ENCODE results near the gene KIF4A.

The KIF4A gene

GRCh38 chrX:70444946-70445656 lies 155.2 kb downstream of the KIF4A start:
- DNase-seq: no peak

GRCh38 chrX:70445951-70446350 lies 156.0 kb downstream of the KIF4A start:
- no peak for DNase-seq

- no peak for DNase-seq
Observed at GRCh38 chrX:70446380-70447350, 156.8 kb downstream of the KIF4A start.

GRCh38 chrX:70449457-70449966 lies 159.6 kb downstream of the KIF4A start:
- no peak for DNase-seq

- DNase-seq: peak; percentile 16 to 23
Observed at GRCh38 chrX:70452143-70452733, 162.3 kb downstream of the KIF4A start.

- no peak for DNase-seq
Observed at GRCh38 chrX:70453024-70453618, 163.2 kb downstream of the KIF4A start.

- DNase-seq: peak; percentile 67 to 86
Observed at GRCh38 chrX:70454441-70455365, 164.8 kb downstream of the KIF4A start.

GRCh38 chrX:70455366-70456202 lies 165.7 kb downstream of the KIF4A start:
- DNase-seq: peak in 1 of 2 experiments; percentile 13

- DNase-seq: no peak
Observed at GRCh38 chrX:70456256-70456655, 166.4 kb downstream of the KIF4A start.

GRCh38 chrX:70461026-70461425 lies 171.1 kb downstream of the KIF4A start:
- no peak for DNase-seq

- no peak for DNase-seq
Observed at GRCh38 chrX:70464051-70464450, 174.1 kb downstream of the KIF4A start.

GRCh38 chrX:70466968-70467367 lies 177.1 kb downstream of the KIF4A start:
- no peak for DNase-seq

- no peak for DNase-seq
Observed at GRCh38 chrX:70468709-70469108, 178.8 kb downstream of the KIF4A start.

Data from SHP77 (cell line).